ENCODE results near the gene FANCD2.
A peak's percentile ranks its signal among the peaks of the same experiment; 100 is the strongest.
"Not testable (repeated sequence)": the region's sequence is repeated elsewhere in the genome, so short reads cannot be mapped to it uniquely, and the experiment has no call there.

FANCD2 gene

DNA sequence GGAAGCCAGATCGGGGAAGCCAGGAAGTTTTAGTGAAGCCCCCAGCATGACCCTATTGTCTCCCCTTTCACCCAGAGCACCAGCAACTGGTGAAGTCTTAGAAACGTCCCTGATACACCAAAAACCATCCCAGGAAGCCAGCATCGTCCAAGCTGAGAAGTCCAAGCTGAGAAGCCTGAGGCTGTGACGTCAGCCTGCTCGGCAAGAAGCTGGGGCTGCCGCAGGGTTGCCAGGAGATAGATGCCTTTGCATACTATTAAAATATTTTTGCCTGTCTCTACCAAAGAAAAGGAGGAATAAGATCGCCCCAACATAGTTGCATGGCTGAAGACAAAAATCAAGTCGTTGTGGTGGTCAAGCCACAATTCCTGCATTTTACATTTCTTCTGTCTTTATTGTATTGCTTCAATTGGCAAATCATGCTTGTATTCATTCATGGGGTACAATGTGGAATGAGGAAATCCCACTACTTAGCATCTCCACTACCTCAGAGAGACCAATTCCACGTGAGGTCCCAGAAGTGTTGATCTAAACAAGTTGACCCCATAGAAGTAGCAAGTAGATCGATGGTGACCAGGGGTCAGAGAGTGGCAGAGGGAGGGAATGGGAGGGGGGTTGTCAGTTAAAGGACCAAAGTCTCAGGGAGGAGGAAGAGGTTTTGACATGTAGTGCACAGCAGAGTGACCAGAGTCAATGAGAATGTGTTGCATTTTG, 20.0 kb upstream of the FANCD2 start:
- no peak for FAIRE-seq
- no peak for DNase-seq (ENCODE audit: insufficient read length)
- TF ChIP-seq TAF1 (IDR thresholded peaks at IDR 0.05; ENCODE audit: borderline replicate concordance, low read depth, low read length) = no peak
- TF ChIP-seq POLR2AphosphoS5 (IDR thresholded peaks at IDR 0.05; ENCODE audit: low read depth, low read length) = 0 out of 2 replicates have a peak, but pooled peaks have one; percentile 18
- no peak for TF ChIP-seq POLR2A (IDR thresholded peaks at IDR 0.05; ENCODE audit: low read depth, low read length)

DNA sequence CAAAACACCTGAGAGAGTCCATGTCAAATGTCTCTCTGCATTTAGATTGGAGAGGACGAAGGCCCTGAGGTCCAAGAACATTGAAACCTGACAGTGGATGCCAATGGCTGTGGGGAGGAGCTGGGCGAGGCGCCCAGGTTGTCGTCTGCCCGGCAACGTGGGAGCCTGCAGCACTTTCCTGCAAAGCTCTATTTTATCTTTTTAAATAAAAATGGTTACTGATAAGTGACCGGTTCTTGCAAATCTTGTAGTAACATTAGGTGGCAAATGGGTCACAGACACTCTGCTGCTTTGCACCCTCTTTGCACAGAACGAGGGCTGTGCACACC, 19.5 kb upstream of the FANCD2 start:
- DNase-seq (ENCODE audit: insufficient read length) (no peak), FAIRE-seq (no peak)
- TF ChIP-seq POLR2A (IDR thresholded peaks at IDR 0.05; ENCODE audit: low read depth, low read length) (no peak), POLR2AphosphoS5 (IDR thresholded peaks at IDR 0.05; ENCODE audit: low read depth, low read length) (no peak), TAF1 (IDR thresholded peaks at IDR 0.05; ENCODE audit: borderline replicate concordance, low read depth, low read length) (no peak)

DNA sequence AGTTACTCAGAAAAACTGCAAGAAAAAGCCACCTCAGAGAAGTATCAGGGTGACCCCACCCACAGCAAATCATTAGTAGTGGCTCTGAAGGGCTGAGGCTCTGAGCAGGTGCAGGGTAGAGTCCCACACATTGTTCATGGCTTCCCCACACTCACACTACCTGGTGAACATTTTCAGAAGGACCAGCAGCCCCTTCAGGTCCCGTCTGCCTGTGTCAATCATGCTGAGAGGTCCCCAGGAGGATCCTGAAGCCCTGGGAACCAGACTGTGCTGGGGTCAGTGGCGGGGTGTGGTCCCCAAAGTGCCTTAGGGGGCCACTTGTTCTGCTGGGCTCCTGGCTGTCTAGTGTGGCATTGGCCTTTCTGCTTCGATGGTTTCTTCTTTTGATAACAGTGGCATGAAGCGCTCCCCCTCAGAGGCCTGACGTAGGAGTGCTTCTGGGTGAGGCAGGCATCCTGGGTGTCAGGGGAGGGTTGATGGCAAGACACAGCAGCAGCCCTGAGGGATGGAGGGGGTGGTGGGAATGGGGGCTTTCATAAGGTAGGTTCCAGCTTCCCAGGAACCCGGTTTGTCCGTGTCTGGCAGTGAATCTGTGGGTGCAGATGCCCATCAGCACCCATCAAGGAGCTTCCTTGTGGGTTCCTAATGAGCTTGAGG, 19.0 kb upstream of the FANCD2 start:
- no peak for FAIRE-seq
- TF ChIP-seq POLR2AphosphoS5 (IDR thresholded peaks at IDR 0.05; ENCODE audit: low read depth, low read length) (no peak), TAF1 (IDR thresholded peaks at IDR 0.05; ENCODE audit: borderline replicate concordance, low read depth, low read length) (no peak), POLR2A (IDR thresholded peaks at IDR 0.05; ENCODE audit: low read depth, low read length) (no peak)

DNA sequence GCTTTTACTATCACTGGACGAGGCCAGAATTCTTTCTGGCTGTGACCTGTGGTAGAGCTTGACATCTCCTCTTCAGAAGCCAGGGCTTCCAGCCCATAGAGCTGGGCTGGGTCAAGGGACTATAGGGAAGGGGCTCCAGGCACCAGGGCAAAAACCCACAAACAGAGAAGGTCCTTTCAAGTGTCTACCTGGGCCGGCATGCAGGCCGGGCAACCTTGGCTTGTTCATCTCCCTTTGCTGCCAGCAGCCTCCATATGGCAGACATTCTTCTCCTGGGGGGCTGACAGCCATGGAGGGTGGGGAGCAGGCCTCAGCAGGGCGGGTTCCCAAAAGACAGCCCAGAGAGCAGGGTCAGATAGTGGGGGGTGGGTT, 18.0 kb upstream of the FANCD2 start:
- not testable (repeated sequence) for FAIRE-seq; DNase-seq (ENCODE audit: insufficient read length)

More for the DNA sequence above, 19.0 kb upstream of the FANCD2 start:
- no peak for DNase-seq (ENCODE audit: insufficient read length)

DNA sequence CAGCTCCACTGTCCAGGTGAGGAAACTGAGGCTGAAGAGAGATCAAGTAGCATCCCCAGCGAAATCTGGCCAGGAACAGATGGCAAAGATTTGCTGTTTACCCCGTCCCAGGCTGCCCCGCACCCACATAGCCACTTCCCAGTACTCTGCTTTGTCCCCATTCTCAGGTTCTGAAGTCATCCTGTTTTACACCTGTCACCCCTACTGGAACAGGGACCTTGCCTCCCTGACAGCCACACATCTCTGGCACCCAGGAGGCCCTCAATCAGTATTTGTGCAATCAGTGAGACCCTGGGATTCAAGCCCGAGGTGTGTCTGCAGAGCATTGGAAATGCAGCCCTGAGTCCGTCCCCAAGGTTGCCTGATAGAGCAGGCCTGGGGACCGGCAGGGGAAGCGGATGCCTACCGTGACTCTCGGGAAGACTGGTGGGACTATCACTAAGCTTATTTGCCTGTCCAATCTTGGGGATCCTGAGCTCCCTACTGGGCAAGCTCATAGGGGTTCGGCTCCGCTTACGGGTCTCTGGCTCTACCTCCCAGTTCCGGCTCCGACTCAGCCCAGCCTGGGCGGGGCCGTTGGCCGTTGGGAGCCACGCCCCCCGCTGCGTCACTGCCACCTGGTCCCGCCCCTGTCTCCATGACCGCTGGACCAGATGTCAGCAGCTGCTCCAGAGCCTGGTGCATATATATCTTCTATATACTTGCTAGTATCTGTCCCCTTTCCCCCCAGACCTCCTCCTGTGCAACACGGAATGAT, 17.5 kb upstream of the FANCD2 start:
- peak; percentile 87 for FAIRE-seq
- TF ChIP-seq POLR2A (IDR thresholded peaks at IDR 0.05; ENCODE audit: low read depth, low read length) (no peak), TAF1 (IDR thresholded peaks at IDR 0.05; ENCODE audit: borderline replicate concordance, low read depth, low read length) (no peak), POLR2AphosphoS5 (IDR thresholded peaks at IDR 0.05; ENCODE audit: low read depth, low read length) (no peak)

DNA sequence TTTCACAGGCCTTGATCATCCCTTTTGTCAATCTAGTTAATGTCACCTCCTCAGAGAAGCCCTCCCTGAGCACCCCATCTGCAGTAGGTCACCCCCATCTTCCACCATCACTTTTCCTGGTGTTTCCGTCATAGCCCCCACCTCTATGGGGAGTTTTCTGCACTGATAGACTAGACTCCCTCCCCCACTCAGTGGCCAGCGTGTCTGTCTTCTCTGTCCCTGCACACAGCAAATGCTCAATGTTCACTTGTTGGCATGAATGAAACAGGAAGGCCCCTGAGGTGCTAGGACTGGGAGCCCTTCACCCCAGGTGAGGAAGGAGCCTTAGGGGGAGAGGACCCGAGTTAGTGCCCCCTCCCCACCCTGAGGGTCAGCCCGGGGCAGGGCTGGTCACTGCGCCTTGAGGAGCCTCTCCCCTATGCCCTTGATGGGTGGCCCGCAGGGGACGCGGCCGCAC, 15.8 kb upstream of the FANCD2 start:
- DNase-seq (ENCODE audit: insufficient read length) (no peak), FAIRE-seq (no peak)

More for the DNA sequence above, 17.5 kb upstream of the FANCD2 start:
- peak; percentile 60 for DNase-seq (ENCODE audit: insufficient read length)

DNA sequence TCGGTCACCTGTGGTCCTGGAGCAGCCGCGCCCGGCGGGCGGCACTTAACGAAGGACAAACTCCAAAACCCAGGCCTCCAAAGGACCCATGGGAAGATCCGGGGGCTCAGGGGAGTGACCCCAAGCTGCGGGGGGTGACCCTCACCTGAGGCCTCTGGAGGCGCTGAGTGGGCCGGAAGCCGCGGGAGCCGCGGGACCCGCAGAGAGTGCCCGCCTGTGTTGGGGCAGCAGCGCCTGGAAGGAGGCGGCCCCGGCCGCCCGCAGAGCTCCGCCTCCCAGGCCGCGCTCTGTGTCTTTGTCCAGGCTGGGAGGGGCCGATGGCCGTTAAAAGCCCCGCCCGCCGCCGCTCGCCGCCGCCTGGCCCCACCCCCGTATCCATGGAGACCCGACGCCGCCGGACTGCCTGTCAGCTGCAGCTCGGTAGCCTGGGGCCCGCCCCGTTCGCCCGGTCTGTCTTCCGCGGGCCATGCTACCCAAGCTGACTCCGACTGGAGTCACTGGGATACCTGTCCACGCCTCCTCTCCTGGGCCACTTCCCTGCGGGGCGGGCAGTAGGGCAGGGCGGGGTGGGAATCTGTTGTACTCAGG, 15.3 kb upstream of the FANCD2 start:
- DNase-seq (ENCODE audit: insufficient read length) (peak; percentile 97), FAIRE-seq (peak; percentile 21)
- TF ChIP-seq TAF1 (IDR thresholded peaks at IDR 0.05; ENCODE audit: borderline replicate concordance, low read depth, low read length) (no peak), POLR2A (IDR thresholded peaks at IDR 0.05; ENCODE audit: low read depth, low read length) (no peak), POLR2AphosphoS5 (IDR thresholded peaks at IDR 0.05; ENCODE audit: low read depth, low read length) (no peak)

More for the DNA sequence above, 15.8 kb upstream of the FANCD2 start:
- TF ChIP-seq TAF1 (IDR thresholded peaks at IDR 0.05; ENCODE audit: borderline replicate concordance, low read depth, low read length) = no peak
- TF ChIP-seq POLR2A (IDR thresholded peaks at IDR 0.05; ENCODE audit: low read depth, low read length) = no peak
- TF ChIP-seq POLR2AphosphoS5 (IDR thresholded peaks at IDR 0.05; ENCODE audit: low read depth, low read length) = no peak

DNA sequence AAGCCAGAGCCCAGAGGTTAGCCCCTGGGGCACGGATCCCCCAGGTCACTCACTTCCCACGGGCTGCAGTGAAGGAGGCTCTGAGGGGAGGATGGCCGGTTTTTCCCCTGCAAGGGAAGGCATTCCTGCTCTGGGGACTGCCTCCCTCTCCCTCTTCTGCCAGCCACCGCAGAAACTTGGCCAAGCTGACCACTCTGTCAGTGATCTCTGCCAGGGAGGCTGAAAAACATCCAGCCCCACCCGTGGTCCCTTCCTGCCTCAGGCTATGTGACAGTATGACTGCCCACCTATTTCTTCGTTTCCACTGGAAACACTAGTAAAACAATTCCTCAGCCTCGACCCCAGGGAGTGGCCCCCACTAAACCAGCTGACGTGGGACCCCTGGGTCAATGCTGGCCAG, 14.6 kb upstream of the FANCD2 start:
- TF ChIP-seq POLR2AphosphoS5 (IDR thresholded peaks at IDR 0.05; ENCODE audit: low read depth, low read length) (no peak), TAF1 (IDR thresholded peaks at IDR 0.05; ENCODE audit: borderline replicate concordance, low read depth, low read length) (no peak), POLR2A (IDR thresholded peaks at IDR 0.05; ENCODE audit: low read depth, low read length) (no peak)
- DNase-seq (ENCODE audit: insufficient read length) = no peak
- no peak for FAIRE-seq

DNA sequence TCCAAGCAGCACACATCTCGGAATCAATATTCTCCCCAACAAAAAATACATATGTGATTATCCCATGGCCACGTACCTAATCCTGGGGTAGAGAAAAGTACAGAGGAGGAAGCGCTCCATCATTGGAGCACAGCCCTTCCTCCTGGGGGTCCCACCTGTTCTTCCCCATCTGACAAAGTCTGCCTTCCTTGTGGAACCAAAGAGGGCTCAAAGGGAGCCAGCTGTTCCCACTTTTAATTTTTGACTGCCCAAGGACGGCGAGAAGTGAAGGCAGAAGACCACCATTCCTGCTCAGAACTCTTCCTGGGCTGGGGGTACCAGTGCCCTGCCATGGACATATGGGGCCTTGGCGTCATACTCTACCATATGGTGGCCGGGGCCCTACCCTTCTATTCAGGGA, 14.1 kb upstream of the FANCD2 start:
- DNase-seq (ENCODE audit: insufficient read length) = no peak
- TF ChIP-seq TAF1 (IDR thresholded peaks at IDR 0.05; ENCODE audit: borderline replicate concordance, low read depth, low read length) (no peak), POLR2AphosphoS5 (IDR thresholded peaks at IDR 0.05; ENCODE audit: low read depth, low read length) (no peak), POLR2A (IDR thresholded peaks at IDR 0.05; ENCODE audit: low read depth, low read length) (no peak)
- FAIRE-seq = no peak

DNA sequence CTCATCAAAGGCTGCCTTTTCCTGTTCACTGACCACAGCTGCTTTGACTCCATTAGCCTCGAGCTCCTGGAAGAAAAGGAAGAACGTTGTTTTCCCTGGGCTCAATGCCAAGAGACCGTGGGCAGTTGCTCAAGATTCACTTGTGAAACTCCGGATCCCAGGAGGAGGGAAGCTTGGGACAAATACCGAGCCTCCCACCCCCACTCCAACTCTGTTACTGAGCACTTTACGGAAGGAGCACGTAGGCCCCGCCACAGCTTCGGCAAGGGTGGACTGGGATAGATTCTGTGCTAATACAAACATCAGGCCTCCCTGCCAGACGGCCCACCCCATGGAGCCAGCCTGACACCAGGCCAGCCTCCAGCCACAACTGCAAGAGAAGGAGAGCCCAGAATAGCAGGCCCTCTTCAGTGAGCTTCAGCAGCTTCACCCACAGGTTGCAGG, 10.8 kb upstream of the FANCD2 start:
- TF ChIP-seq TAF1 (IDR thresholded peaks at IDR 0.05; ENCODE audit: borderline replicate concordance, low read depth, low read length) = no peak
- no peak for TF ChIP-seq POLR2AphosphoS5 (IDR thresholded peaks at IDR 0.05; ENCODE audit: low read depth, low read length)
- FAIRE-seq (no peak), DNase-seq (ENCODE audit: insufficient read length) (no peak)

DNA sequence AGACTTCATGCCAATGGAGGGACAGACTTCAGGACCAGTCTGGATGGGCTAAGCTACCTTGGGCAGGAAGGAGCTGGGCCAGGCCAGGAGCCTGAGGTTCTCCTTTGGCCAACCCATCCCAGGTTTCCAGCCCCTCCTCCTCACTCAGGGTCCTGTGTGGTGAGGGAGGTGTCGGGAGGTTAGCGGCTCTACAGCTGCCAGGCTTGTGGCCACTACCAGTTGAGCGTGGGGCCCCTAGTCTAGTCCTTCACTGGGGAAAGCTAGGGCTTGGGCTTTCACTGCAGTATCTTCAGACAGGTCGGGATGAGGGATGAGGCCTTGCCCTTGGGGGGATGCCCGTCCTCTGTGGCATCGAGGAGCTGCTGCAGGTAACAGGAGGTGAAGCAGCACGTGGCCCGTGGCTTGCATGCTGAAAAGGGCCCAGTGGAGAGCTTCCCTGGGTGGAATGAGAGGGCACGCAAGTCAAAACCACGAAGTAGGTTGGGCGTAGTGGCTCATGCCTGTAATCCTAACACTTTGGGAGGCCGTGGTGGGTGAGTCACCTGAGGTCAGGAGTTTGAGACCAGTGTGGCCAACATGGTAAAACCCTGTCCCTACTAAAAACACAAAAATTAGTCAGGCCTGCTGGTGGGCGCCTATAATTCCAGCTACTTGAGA, 8.5 kb upstream of the FANCD2 start:
- TF ChIP-seq TAF1 (IDR thresholded peaks at IDR 0.05; ENCODE audit: borderline replicate concordance, low read depth, low read length) (no peak), POLR2A (IDR thresholded peaks at IDR 0.05; ENCODE audit: low read depth, low read length) (no peak), POLR2AphosphoS5 (IDR thresholded peaks at IDR 0.05; ENCODE audit: low read depth, low read length) (no peak)
- DNase-seq (ENCODE audit: insufficient read length) (no peak), FAIRE-seq (no peak)

DNA sequence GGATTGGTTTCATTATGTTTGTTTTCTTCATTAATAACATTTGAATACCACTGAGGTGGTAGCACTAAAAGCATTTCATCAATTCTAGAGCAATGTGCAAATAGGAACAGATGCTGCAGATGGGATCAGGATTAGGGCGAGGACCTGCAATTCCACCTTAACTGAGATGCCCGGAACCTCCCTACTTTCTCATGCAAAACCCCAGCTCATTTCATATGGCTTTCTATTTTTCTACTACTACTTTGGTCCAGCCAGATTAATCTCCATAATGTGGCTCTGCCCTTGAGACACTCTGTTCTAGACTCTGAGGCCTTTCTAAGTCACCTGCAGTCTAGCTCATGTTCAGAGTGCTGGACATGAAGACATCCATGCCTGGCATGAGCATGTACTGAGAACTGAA, 7.4 kb upstream of the FANCD2 start:
- not testable (repeated sequence) for FAIRE-seq; DNase-seq (ENCODE audit: insufficient read length)

All from GM12892 (cell line).